ENCODE measurements around the gene PIEZO2. TPM values are rescaled to one million over a fixed set of nuclear protein-coding genes. Genes with fewer than 3 reads are reported as not detected.

Gene PIEZO2
- total RNA-seq, 2 experiments from 2014 or later = not detected

DNA sequence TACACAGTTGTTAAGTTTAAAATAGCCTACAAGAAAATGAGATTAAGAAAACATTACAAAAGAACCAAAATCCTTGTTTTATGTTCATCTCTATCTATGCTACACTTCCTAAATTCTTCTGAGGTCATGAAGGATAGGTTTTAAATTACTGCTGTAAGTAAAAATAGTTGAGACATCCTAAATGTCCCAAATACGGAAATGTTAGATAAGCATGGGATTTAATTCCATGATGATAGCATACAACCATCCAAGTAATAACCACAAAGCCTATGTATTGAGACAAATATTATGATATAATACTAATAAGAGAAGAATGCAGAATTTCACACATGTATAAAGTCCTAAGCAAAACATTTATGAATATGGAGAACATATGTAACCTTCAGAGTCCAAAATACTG is 34.1 kb downstream of the PIEZO2 start:
- no peak overlapping the region for H3K27ac Mint-ChIP-seq
- peaks cover 4% of the 10 kb centered on the region for H3K27me3 Mint-ChIP-seq
- Histone ChIP-seq H3K27ac (ENCODE audit: low read depth in 1 of 2, low read length in 2 of 2) (no peak overlapping the region), H3K4me1 (ENCODE audit: insufficient read depth, low read length) (no peaks in the 10 kb centered on the region), H3K9me3 (ENCODE audit: control insufficient read depth in 1 of 2, insufficient read depth in 1 of 2, low read length in 2 of 2) (peaks cover 0 to 16% of the 10 kb centered on the region in 2 experiments), H3K36me3 (ENCODE audit: insufficient read depth, low read length) (no peaks in the 10 kb centered on the region), H3K4me3 (ENCODE audit: low read length) (no peak overlapping the region), H3K27me3 (ENCODE audit: control insufficient read depth in 1 of 2, insufficient read depth in 2 of 2, low read length in 2 of 2) (no peaks in the 10 kb centered on the region)
- intact Hi-C loops (cut with DNase I, micrococcal nuclease) = no loop called here
- no peak for DNase-seq
- ATAC-seq (ENCODE audit: poor library complexity) = no peak
- ChIA-PET POLR2A (no interaction called here), CTCF (no interaction called here)
- no peaks in the 10 kb centered on the region for H3K36me3 Mint-ChIP-seq (ENCODE audit: low read depth)
- no peaks in the 10 kb centered on the region for H3K4me1 Mint-ChIP-seq (ENCODE audit: low read depth)
- H3K4me3 Mint-ChIP-seq = no peak overlapping the region
- H3K9me3 Mint-ChIP-seq = no peaks in the 10 kb centered on the region
- TF ChIP-seq, protein P1, sequence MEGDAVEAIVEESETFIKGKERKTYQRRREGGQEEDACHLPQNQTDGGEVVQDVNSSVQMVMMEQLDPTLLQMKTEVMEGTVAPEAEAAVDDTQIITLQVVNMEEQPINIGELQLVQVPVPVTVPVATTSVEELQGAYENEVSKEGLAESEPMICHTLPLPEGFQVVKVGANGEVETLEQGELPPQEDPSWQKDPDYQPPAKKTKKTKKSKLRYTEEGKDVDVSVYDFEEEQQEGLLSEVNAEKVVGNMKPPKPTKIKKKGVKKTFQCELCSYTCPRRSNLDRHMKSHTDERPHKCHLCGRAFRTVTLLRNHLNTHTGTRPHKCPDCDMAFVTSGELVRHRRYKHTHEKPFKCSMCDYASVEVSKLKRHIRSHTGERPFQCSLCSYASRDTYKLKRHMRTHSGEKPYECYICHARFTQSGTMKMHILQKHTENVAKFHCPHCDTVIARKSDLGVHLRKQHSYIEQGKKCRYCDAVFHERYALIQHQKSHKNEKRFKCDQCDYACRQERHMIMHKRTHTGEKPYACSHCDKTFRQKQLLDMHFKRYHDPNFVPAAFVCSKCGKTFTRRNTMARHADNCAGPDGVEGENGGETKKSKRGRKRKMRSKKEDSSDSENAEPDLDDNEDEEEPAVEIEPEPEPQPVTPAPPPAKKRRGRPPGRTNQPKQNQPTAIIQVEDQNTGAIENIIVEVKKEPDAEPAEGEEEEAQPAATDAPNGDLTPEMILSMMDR (IDR thresholded peaks at IDR 0.05) = no peak

DNA sequence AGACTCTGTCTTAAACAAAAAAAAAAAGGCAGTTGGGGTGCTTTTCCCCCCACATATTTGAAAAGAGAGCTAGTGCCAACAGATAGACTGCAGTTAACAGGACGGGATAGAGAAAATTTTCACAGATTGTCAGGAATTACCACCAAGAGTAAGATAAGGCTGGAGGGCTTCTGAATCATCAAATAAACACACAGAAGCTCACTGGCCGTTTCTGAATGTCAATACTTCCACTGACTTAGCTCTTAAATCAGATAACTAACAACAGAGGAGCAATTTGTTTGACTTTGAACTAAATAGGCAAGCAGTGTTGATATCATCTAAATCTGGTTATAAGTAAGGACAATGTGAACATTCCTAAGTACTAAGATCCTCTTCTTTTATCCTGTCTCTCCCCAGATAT is 34.7 kb downstream of the PIEZO2 start:
- H3K9me3 Mint-ChIP-seq = no peaks in the 10 kb centered on the region
- Histone ChIP-seq H3K36me3 (ENCODE audit: insufficient read depth, low read length) (no peaks in the 10 kb centered on the region), H3K27ac (ENCODE audit: low read depth in 1 of 2, low read length in 2 of 2) (no peak overlapping the region), H3K4me3 (ENCODE audit: low read length) (no peak overlapping the region), H3K9me3 (ENCODE audit: control insufficient read depth in 1 of 2, insufficient read depth in 1 of 2, low read length in 2 of 2) (peaks cover 0 to 16% of the 10 kb centered on the region in 2 experiments), H3K4me1 (ENCODE audit: insufficient read depth, low read length) (no peaks in the 10 kb centered on the region), H3K27me3 (ENCODE audit: control insufficient read depth in 1 of 2, insufficient read depth in 2 of 2, low read length in 2 of 2) (no peaks in the 10 kb centered on the region)
- H3K4me1 Mint-ChIP-seq (ENCODE audit: low read depth) = no peaks in the 10 kb centered on the region
- ATAC-seq (ENCODE audit: poor library complexity) (no peak), DNase-seq (no peak)
- H3K4me3 Mint-ChIP-seq = no peak overlapping the region
- H3K27me3 Mint-ChIP-seq = peaks cover 4% of the 10 kb centered on the region
- TF ChIP-seq, protein P1 (IDR thresholded peaks at IDR 0.05) = no peak
- no peak overlapping the region for H3K27ac Mint-ChIP-seq
- POLR2A ChIA-PET = no interaction called here
- CTCF ChIA-PET = no interaction called here
- H3K36me3 Mint-ChIP-seq (ENCODE audit: low read depth) = no peaks in the 10 kb centered on the region
- intact Hi-C loops (cut with DNase I, micrococcal nuclease) = no loop called here

- no peaks in the 10 kb centered on the region for H3K9me3 Mint-ChIP-seq
- intact Hi-C loops (cut with DNase I, micrococcal nuclease) = no loop called here
- H3K27ac ChIP-seq (ENCODE audit: low read depth in 1 of 2, low read length in 2 of 2) = no peak overlapping the region
These were observed 35.4 kb downstream of the PIEZO2 start for GRCh38 chr18:11113937-11114336.

More at GRCh38 chr18:11113937-11114336, 35.4 kb downstream of the PIEZO2 start:
- Mint-ChIP-seq H3K36me3 (ENCODE audit: low read depth) (no peaks in the 10 kb centered on the region), H3K27me3 (peaks cover 4% of the 10 kb centered on the region), H3K27ac (no peak overlapping the region), H3K4me1 (ENCODE audit: low read depth) (no peaks in the 10 kb centered on the region), H3K4me3 (no peak overlapping the region)
- H3K36me3 ChIP-seq (ENCODE audit: insufficient read depth, low read length) = no peaks in the 10 kb centered on the region
- no peak for DNase-seq
- H3K4me1 ChIP-seq (ENCODE audit: insufficient read depth, low read length) = no peaks in the 10 kb centered on the region
- H3K27me3 ChIP-seq (ENCODE audit: control insufficient read depth in 1 of 2, insufficient read depth in 2 of 2, low read length in 2 of 2) = no peaks in the 10 kb centered on the region
- TF ChIP-seq, protein P1 (IDR thresholded peaks at IDR 0.05) = no peak
- POLR2A ChIA-PET = no interaction called here
- no peak overlapping the region for H3K4me3 ChIP-seq (ENCODE audit: low read length)
- H3K9me3 ChIP-seq (ENCODE audit: control insufficient read depth in 1 of 2, insufficient read depth in 1 of 2, low read length in 2 of 2) = peaks cover 0 to 16% of the 10 kb centered on the region in 2 experiments
- no peak for ATAC-seq (ENCODE audit: poor library complexity)
- CTCF ChIA-PET = no interaction called here

Measured in CD4-positive, alpha-beta T cell (primary cell).